Measurements from ENCODE around the gene ZNF385B.

DNA sequence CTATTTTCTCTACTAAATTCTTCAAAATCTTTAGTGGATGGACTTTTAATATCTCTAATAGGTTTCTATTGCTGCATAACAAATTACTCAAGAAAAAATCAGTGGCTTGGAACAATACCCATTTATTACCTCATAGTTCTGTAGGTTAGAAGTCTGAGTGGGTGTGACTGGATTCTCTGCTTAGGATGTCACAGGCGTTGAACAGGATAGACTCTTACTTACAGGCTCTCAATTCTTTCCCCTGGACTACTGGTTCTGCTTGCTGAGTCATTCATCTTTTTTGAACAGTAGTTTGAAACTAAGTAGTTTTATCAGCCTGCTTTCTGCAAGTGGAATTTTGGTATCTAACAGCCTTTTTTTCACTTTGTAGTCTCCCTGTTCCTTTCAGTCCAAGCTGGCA lies 265.4 kb downstream of the ZNF385B start:
- no peak for TF ChIP-seq POLR2AphosphoS5 (IDR thresholded peaks at IDR 0.05; ENCODE audit: low read depth, low read length)
- no peak for TF ChIP-seq CTCF (IDR thresholded peaks at IDR 0.05 in 2 of 3, conservative IDR thresholded peaks at IDR 0.05 in 1 of 3; ENCODE audit: borderline replicate concordance in 1 of 3, insufficient read depth in 1 of 3, low read depth in 2 of 3, low read length in 2 of 3)
- TF ChIP-seq, protein P1, sequence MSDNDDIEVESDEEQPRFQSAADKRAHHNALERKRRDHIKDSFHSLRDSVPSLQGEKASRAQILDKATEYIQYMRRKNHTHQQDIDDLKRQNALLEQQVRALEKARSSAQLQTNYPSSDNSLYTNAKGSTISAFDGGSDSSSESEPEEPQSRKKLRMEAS (IDR thresholded peaks at IDR 0.05): no peak
- TF ChIP-seq SP1 (IDR thresholded peaks at IDR 0.05; ENCODE audit: low read depth): no peak
- no peak for TF ChIP-seq ZNF274 (IDR thresholded peaks at IDR 0.05; ENCODE audit: low read depth, low read length)
- no peak for TF ChIP-seq CEBPB (IDR thresholded peaks at IDR 0.05; ENCODE audit: low read depth)
- no peak for TF ChIP-seq ZFX (IDR thresholded peaks at IDR 0.05)
- TF ChIP-seq EGR1 (IDR thresholded peaks at IDR 0.05; ENCODE audit: low read depth): no peak
- TF ChIP-seq POLR2A (IDR thresholded peaks at IDR 0.05; ENCODE audit: borderline replicate concordance, extremely low read depth, insufficient read depth, insufficient read length): no peak
- no peak for TF ChIP-seq EZH2phosphoT487 (IDR thresholded peaks at IDR 0.05; ENCODE audit: borderline replicate concordance)
- no peak for TF ChIP-seq SIN3A (IDR thresholded peaks at IDR 0.05; ENCODE audit: low read depth)
- TF ChIP-seq EZH2 (IDR thresholded peaks at IDR 0.05): no peak
- no peak for TF ChIP-seq YY1 (IDR thresholded peaks at IDR 0.05; ENCODE audit: extremely low read depth, insufficient replicate concordance, low read depth, low read length)

Measured in HCT116 (cell line).